Activated naive CD4-positive, alpha-beta T cell treated with anti-CD3 and anti-CD28 coated beads, Interleukin-2, amount 10 ng/mL, durations not matched to agents 5 hours and 36 hours (primary cell): ENCODE results near the gene ENG. TPM values are rescaled to one million over a fixed set of nuclear protein-coding genes. Genes with fewer than 3 reads are reported as not detected.

ENCODE experiments used
- microRNA-seq: library from miRNA; unstranded; fragments of <30 nt; microRNA quantifications from one replicate; pipeline ENCODE4 v1.2.0, GENCODE V29; 2022; ENCODE audit warnings: borderline microRNAs expressed, borderline replicate concordance
- total RNA-seq, 2 experiments: library from RNA; stranded (reverse); gene quantifications; one replicate each; pipeline ENCODE4 v1.2.3, GENCODE V29; 2021

The ENG gene
- 10 to 100 TPM; 18.3 TPM for total RNA-seq

DNA sequence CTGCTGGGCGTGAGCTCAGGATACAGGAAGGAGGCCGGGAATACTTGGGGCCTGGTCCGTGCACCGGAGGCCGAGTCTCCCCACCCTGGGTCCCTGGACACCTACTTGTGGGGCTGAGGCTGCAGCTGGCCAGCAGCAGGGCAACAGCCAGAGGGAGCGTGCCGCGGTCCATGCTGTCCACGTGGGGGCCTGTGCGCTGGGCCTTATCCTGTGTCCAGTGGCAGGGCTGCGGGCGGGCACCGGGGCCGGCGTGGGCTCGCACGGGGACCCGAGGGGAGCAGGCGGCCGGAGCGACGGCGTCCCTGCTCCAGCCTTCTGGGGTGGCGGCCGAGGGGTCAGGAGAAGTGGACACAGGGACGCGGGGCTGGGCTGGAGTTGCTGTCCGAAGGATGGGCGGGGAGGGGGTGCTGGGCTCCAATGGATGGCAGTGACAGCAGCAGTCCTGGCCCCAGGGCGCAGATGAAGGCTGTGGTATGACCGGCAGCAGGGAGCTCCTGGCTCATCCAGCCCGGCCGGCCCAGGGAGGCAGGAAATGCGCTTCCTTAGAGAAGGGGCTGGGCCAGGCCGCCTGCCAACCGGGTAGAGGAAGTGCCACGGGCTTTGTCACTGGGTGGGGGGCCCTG, at the start of gene ENG:
Gene ENG, minus strand, starts transcription at position 475 of the 623 bp plus-strand sequence. Its CDS starts 303 bp downstream, at position 172.

DNA sequence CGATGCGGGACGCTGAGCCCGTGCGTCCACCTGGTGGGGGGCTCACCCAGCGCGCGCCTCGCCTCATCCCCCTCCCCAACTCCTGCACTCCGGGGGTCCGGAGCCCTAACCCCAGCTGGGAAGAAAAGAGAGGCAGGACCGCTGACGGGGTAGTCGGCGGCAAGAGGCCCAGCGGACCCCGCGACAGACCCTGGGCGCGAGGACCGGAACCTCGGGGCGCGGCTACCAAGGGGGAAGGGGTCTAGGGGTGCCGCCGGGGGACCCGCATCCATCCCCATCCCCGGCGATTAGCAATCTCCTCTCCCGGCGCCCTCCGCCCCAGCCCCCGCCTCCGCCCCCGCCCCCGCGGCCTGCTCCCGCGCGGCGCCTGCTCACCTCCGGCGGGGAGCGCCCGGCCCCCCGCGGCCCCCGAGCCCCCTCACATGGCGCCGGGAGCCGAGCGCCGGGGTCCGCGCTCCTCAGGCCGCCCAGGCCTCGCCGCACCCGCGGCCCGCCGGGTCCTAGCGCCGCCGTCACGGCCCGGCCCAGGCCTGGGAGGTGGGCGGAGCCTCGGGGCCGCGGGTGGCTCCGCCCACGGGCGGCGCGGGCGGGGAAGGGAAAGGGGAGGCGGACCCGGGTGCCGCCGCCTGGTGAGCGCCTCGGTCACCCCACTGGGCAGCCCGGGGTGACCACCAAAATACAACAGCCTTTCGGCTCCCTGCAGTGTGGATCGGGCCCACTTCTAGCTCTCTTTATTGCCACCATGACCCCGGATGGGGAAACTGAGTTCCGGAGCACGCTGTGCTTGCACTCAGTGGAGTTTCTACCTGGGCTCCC, 44.9 kb upstream of the ENG start, which contains the start of gene ST6GALNAC6:
Gene ST6GALNAC6, minus strand, starts transcription at position 476 of the 816 bp plus-strand sequence. CDS start 1,622 bp downstream, outside the sequence.

DNA sequence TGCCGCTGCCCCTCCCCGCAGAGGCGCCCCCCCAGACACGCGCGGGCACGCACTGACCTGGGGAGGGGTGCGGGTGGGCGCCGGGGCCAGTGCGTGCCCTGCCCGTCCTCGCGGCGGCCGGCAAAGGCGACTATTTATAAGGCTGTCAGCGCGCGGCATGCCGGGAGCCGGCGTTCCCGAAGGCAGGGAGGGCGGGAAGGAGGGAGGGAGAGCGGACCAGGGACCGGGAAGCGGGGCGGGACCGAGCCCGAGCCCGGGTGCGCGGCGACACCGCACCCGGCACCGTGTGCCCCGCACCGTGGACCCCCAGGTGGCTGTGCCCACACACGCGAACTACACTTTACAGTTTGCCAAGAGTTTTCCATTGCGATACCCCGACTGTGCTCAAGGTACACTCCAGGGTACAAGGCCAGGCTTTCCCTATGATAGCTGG, 23.1 kb upstream of the ENG start, which contains the start of gene AK1:
Gene AK1, minus strand, starts transcription at position 110 of the 433 bp plus-strand sequence. CDS start 3,058 bp downstream, outside the sequence.

DNA sequence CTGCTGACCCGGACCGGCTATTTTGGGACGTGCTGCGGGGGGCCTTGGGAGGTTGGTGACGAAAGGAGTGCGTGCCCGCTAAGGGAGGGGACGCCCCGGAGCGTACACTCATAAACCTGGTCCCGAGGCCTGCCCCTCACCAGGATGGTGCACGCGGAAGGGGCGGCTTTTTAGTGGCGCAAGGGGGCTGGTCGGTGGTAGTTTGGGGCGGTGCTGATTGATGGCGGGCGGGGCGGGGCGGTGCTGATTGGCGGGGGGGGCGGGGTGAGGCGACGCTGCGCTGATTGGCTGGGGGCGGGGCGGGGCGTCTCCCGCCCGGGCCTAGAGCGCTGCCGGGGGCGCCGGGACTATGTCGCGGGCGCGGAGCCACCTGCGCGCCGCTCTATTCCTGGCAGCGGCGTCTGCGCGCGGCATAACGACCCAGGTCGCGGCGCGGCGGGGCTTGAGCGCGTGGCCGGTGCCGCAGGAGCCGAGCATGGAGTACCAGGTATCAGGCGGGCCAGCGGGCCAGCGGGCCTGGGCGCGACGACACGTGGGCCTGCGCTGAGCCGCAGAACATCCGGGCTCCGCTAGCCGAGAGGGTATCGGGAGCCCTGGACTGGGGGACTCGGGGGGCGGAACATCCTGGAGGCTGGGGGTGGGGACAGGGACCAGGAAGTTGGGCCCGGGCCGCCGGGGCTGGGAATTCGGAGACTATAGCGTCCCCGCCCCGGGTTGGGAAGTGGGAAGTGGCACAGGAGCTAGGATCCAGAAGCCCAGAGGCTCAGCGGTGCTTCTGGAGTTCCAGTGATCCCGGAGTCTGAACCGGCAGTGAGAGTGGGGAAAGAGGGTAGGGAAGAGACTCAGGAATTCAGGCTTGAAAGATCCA, 51.6 kb downstream of the ENG start, which contains the start of gene FPGS:
Gene FPGS, plus strand, starts transcription at position 307 of the 868 bp plus-strand sequence. Its CDS starts 43 bp downstream, at position 350.

DNA sequence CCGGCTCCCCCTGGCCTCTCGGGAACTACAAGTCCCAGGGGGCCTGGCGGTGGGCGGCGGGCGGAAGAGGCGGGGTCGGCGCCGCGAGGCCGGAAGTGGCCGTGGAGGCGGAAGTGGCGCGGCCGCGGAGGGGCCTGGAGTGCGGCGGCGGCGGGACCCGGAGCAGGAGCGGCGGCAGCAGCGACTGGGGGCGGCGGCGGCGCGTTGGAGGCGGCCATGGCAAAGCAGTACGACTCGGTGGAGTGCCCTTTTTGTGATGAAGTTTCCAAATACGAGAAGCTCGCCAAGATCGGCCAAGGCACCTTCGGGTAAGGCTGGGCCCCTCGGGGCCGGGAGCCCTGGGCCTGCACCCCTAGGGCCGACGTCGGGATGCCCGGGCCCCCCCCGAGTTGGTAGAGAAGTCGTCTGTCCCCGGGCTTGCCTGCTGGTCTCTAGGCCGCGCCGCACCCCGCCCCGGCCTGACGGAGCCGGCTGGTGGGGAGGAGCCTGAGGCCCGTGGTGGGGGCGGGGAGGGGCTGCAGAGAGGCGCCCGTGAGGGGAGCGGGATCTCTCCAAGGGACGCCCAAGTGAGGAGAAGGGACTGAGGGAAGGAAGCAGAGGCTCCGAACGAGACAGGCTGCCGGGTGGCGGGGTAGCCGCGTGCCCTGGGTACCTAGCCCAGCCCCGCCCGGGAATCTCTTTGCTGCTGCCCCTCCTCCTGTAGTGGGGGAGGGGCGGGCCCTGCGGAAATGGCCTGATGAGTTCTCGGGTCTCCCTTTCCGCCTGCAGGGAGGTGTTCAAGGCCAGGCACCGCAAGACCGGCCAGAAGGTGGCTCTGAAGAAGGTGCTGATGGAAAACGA, 68.3 kb downstream of the ENG start, which contains the start of gene CDK9:
Gene CDK9, plus strand, starts transcription at position 102 of the 840 bp plus-strand sequence. Its CDS starts 115 bp downstream, at position 217.

DNA sequence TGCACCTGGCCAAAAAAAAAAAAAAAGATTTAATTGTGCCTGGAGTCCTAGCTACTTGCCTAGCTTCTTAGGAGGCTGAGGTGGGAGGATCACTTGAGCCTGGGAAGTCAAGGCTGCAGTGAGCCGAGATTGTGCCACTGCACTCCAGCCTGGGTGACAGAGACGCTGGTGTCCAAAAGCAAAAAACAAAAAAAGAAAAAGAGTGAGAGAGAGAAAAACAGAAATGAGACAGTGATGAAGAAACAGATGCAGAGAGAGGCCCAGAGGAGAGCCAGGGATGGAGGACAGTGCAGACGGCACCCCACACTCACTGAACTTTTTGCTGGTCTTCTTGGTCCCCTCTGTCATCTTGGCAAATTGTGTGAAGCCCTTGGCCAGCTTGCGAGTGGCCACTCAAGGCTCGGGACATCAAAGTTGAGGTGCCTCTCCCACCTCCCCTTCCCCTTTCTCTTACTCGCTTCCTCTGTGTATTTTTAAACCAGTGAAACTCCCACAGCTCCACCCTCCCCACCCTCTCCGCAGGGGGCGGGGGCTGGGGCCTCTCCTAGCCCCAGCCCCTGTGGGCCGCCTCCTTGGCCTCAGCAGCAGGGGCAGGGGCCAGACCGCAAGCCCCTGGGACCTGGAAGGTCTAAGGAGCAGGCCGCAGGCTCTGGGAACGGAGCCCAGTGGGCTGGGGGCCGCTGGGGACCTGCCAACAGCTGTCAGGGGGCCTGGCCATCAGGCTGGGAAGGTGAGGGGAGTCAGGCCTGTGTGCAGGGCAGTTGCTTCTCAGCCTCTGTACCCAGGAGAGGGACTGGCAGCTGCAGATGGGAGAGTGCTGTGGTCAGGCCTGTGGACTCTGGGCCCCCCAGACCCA, 76.0 kb downstream of the ENG start, which contains the start of gene SH2D3C:
Gene SH2D3C, minus strand, starts transcription at position 387 of the 856 bp plus-strand sequence. Its CDS starts 39 bp downstream, at position 348.

Small RNA genes within 50 kb of the gene (microRNA-seq; reads per million reads assigned to microRNA genes)
- gene MIR2861: not detected
- gene MIR3960: not detected
- not detected for gene MIR4672

Other genes starting within 250 kb of the ENG start
- 10 to 100 TPM; 21.3 to 23.1 TPM for gene STXBP1, start 242.4 kb downstream of the ENG start, total RNA-seq
- under 1 TPM in 1 of 2 experiments, not detected in 1; 0.40 TPM for gene CFAP157, start 147.7 kb downstream of the ENG start, total RNA-seq
- gene PTRH1, start 139.0 kb downstream of the ENG start, total RNA-seq: 1 to 10 TPM; 8.3 to 9.0 TPM
- 1 to 10 TPM; 2.9 to 4.3 TPM for gene TTC16, start 138.6 kb downstream of the ENG start, total RNA-seq
- gene TOR2A, start 119.4 kb downstream of the ENG start, total RNA-seq: 10 to 100 TPM; 18.4 to 20.1 TPM
- 10 to 100 TPM; 70.4 to 70.6 TPM for gene SH2D3C, start 76.0 kb downstream of the ENG start, total RNA-seq
- 100 to 1,000 TPM in 1 of 2 experiments, 10 to 100 TPM in 1; 95.2 to 102 TPM for gene CDK9, start 68.6 kb downstream of the ENG start, total RNA-seq
- gene FPGS, start 51.8 kb downstream of the ENG start, total RNA-seq: 10 to 100 TPM; 73.4 to 77.3 TPM
- gene AK1, start 23.0 kb upstream of the ENG start, total RNA-seq: 10 to 100 TPM; 65.7 to 83.0 TPM
- gene ST6GALNAC6, start 44.9 kb upstream of the ENG start, total RNA-seq: 100 to 1,000 TPM; 119 to 129 TPM
- 10 to 100 TPM; 29.6 to 32.1 TPM for gene ST6GALNAC4, start 62.4 kb upstream of the ENG start, total RNA-seq
- 1 to 10 TPM; 1.0 to 1.2 TPM for gene PIP5KL1, start 76.1 kb upstream of the ENG start, total RNA-seq
- 10 to 100 TPM; 59.0 to 60.3 TPM for gene DPM2, start 83.2 kb upstream of the ENG start, total RNA-seq
- 100 to 1,000 TPM; 405 to 422 TPM for gene EEIG1, start 126.3 kb upstream of the ENG start, total RNA-seq
- gene NAIF1, start 212.7 kb upstream of the ENG start, total RNA-seq: 10 to 100 TPM; 11.0 to 12.9 TPM
- 10 to 100 TPM; 15.4 to 16.0 TPM for gene SLC25A25, start 213.6 kb upstream of the ENG start, total RNA-seq